ENCODE measurements around the gene RPUSD1.
"Not testable (repeated sequence)": the region's sequence is repeated elsewhere in the genome, so short reads cannot be mapped to it uniquely, and the experiment has no call there.

RPUSD1 gene, protein sequence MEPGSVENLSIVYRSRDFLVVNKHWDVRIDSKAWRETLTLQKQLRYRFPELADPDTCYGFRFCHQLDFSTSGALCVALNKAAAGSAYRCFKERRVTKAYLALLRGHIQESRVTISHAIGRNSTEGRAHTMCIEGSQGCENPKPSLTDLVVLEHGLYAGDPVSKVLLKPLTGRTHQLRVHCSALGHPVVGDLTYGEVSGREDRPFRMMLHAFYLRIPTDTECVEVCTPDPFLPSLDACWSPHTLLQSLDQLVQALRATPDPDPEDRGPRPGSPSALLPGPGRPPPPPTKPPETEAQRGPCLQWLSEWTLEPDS

DNA sequence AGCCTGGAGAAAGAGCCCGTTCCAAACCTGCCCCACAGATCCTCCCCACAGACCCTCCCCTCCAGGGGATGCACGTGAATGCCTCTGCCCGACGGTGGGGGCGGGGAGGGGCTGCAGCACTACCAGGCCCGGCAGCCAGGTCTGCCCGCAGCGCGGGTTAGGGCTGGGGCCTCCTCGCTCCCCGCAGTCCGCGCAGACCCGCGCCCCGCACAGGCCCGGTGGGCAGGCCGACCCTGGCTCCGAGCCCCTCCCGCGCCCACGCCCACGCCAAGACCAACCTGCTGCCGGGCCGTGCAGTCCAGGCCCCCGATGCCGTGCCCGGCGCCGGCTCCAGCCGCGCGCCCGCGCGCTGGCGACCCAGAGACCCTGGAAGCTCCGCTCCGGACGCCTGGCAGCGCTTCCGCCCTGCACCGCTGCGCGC is at the start of gene RPUSD1:
Gene RPUSD1, minus strand, starts transcription at position 404 of the 421 bp plus-strand sequence. CDS start 644 bp downstream, outside the sequence.
- DNase-seq, result no peak

DNA sequence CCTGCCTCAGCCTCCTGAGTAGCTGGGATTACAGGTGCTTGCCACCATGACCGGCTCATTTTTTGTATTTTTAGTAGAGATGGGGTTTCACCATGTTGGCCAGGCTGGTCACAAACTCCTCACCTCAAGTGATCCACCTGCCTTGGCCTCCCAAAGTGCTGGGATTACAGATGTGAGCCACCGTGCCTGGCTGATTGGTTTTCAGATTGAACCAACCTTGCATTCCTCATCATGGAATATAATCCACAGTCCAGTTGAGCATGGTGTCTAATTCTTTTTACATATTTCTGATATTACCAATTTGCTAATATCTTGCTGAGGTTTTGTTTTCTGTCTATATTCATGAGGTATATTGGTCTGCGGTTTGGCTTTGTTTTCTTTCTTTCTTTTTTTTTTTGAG is 48.6 kb upstream of the RPUSD1 start:
- not testable (repeated sequence) for DNase-seq

DNA sequence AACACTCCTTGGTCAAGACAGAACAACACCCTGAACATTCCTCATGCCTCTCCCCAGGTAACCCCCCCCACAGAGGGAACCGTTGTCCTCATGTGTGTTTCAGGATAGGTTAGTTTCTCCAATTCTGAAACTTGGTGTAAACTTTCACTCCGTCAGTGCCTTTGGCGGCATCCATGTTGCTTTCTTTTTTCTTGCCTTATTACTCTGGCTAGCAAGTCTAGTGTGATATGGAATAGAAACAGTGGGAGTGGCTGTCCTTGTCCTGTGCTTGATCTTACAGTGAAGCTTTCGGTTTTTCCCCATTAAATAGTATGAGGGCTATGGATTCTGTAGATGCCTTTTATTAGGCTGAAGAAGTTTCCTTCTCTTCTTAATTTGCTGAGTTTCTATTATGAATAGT is 48.0 kb upstream of the RPUSD1 start:
- DNase-seq, result no peak

DNA sequence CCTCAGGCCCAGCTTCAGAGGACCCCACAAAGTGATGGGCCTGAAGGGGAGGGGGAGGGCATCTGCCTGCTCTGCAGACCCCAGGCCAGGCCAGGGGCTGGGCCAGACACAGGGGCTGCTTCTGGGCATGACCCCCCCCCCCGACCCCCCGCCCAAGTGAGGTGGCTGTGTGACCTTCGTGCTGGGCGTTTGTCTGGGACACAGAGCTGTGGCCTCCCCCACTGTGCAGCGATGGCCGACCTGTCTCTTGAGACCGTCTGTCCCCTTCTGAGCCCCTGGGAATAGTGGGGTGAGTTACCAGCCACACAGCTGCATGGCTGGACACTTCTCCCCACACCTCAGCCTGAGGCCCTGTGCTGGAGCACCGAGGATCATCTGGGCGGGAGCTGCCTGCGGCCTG is 47.2 kb upstream of the RPUSD1 start:
- DNase-seq, result no peak

DNA sequence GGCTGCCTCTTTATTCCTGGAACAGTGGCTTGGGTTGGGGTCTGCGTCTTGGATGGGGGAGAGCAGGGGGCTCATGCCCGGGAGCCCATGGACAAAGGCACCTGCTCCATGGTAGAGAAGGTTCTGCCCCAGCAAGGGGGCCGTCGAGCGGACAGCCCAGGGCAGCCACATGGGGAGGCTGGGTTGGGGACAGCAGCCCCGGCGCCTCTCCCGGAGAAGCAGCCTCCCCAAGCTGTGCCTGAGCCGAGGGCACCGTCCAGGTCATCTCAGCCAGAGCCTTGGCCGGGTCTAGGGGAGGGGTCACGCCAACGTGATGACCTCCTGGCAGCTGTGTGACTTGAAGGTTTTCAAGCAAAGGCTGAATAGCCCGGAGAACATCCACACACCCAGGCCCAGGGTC is 45.2 kb upstream of the RPUSD1 start:
- DNase-seq, result no peak

DNA sequence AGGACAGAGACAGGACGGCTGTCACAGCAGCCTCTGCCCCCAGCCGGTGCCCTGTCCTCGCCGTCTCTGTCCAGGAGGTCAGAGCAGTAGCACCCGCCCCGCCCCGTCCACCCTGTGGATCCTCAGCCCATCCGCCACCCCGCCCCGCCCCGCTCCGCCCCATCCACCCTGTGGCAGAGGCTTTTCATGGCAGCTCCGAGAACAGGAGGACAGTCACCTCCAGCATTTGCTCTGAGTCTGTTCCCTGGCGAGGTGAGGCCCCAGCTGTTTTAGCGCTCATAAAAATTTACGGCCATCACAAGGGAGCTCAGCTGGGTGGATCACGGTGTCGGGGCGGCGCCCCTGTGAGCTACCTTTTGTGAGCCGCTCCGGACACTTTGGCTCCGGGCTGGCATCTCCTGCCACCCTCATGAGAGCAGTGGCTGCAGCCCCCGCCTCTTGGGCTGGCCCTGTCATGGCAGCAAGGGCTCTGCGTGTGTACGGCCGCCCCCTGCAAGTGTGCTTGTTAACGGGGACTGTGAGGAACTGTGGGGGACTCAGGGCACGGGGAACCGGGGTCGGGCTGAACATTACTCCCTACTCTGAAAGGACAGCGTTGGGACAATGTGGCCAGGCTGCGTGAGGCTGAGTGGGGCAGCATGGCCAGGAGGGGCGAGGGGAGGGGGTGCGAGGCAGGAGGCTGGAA is 44.6 kb upstream of the RPUSD1 start:
- no peak for DNase-seq

DNA sequence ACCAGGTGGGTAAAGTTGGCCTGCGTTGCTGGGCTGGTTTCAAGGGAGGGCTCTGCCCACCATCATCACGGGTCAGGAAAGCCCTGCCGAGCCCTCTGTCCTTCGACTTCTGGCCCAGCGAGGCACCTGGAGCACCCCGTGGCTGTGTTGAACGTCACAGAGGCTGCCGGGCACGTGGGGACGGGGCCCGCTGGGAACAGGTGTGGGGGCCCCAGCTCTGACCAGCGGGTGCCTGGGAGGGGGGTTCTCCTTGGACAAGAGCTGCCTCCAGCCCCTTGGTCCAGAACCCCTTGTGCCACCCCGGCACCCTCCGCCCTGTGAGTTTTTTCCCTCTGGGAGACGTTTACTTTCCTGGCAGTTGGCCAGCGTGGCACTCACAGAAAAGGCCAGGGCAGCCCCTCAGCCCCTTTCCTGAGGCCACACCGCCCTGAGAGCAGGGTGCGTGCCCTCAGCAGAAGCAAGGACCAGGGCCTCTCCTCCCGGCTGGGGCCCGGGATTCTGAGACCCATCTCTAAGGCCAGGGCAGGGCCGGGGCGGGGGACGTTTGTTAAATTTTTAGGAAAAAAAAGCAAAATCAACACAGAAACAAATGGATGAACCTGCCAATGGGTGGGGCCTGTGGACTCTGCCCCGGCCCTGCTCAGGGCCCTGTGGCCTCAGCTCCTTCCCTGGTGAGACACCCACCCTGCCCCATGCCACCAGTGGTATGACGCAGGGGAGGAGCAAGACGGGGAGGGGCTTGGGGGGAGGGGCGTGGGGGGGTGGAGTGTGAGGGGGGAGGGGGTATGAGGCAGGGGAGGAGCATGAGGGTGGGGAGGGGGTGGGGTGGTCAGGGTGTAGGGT is 43.6 kb upstream of the RPUSD1 start:
- DNase-seq, result no peak

DNA sequence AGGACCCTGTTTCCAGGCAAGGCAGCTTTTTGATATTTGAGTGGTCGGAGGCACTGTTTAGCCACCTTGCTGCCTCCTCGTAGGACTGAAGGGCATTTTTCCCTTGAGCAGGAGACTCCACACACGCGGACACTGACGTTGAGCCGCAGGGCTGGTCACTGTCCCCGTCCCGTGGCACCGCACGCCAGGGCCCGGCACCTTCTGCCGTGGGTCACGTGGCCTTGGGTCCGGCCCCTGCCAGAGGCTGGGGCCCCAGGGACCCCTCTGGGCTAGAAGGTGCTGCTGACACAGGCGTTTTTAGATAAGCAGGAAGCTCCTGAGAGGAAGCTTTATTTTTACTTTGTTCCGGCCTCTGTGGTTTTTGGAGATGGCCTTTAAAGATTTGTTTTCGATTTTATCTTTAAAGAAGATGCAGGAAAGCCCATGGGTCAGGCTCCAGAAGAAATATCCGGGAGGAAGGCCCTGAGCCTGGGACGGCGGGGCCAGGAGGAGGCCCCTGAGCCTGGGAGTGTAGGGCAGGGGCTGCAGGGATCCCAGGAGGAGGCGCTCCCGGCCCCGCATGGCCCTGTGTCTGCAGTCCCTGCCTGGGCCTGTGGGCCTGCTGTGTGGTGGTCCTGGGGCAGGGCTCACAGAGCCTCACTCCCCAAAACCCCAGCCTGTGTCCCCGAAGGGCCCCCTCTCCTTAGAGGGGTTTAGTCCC is 42.8 kb upstream of the RPUSD1 start:
- DNase-seq, result no peak

DNA sequence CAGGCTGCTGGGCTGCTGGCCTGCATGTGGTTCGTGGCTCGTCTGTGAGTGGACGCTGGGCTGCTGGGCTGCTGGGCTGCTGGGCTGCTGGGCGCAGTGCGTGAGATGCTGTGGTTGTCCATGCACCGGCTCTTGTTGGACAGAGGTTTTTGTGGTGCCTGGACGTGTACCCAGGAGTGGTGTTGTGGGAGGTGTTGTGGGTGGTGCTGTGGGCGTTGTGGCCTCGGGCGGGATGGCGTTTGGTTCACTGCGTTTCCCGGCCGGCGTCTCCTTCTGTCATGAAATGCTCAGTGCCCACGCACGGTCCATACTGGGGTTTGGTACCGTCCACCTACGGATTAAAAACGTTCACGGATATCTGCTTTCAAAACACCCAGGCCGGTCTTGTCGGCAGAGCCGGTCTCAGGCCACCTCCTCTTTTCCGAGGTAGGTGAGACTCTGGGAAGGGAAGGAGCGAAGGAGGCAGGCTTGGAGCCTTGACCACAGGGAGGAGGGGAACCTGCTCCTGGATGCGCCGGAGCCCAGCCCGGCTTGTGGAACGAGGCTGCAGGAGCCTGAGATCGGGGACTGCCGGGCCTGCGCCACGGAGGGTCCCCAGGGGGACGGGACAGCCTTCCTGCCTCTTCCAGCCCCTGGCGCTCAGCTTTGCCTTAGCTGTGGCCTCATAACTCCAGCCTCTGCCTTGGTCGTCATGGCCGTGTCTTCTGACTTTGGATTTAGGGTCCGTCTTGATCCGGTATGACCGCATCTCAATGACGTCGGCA is 42.1 kb upstream of the RPUSD1 start:
- DNase-seq, result no peak

DNA sequence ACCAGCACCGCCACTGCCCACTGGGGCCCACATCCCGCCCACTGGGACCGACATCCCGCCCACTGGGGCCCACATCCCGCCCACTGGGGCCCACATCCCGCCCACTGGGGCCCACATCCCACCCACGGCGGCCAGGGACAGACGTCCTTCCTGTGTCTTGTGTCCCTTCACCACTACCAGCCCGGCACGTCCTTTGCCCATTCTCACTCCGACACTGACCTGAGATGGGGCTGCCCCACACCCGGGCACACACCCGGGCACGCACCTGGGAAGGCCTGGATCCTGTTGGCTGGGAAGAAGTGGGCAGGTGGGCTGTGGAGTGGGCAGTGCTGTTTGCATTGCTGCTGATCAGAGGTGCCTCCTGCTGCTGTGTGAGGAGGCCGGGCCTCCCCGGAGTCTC is 40.7 kb upstream of the RPUSD1 start:
- no peak for DNase-seq

DNA sequence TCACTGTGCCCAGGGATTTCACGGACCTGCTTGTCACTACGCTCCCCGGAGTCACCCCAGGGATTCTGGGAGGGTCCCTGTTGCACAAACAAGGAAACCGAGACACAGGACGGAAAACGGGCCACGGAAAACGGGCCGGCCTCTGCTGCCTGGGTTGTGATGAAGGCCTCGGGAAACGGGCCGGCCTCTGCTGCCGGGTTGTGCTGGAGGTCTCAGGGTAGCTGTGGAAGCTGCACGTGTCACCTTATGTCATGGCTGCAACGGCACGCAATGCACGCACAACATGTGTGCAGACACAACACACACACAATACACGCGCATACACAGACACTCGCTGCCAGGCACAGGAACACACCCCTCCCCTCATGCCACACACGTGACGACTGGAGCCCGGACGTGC is 39.3 kb upstream of the RPUSD1 start:
- DNase-seq, result no peak

DNA sequence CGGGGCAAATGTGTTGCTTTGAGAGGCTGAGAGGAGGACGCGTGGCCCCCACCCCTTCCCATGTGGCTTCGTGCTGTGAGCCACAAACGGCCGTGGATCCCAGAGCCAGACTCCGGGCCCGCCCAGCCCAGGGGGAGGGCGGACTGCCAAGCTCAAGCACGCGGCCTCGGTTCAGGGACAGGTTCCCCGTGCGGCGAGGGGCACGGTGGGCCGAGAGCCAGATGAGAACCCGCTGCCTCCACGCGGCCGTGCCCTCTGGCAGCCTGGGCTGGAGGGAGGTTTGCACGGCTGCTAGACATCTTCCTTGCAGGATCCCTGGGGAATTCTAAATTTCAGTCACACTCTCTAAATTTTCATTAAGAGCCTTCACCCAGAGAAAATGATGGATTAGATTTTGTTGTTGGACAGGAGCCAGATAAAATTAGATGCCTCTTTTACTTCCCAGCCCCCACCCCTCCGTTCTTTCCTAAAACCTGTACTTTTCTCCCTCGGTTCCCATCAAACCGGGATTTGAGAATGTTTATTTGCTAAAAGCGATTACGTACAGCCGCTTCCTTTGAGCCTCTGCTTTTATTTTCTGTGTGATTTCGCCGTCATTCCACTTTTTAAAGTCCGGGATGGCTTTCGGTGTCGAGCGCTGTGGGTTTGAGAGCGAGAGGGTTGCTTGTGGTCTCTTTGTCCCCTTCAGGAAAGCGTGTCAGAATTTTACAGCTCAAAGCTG is 37.3 kb upstream of the RPUSD1 start:
- DNase-seq, result peak in 8 of 14 donors; percentile 7 to 42 (median 18)

DNA sequence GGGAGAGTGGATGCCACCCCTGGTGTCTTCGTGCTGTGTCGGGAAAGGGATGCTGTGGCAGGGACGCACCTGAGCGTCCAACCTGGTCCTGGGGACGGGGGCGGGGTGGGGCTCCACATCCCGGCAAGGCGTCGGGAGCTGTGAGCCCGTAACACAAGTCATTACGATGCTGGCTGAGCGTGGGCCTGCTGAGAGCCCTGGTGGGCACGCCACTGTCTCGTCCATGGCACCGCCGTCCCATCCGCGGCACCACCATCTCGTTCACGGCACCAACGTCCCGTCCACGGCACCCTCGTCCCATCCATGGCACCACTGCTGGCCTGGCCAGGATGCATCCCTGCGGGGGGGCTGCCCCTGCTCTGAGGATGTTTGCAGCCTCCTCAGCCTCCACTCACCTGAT is 36.4 kb upstream of the RPUSD1 start:
- DNase-seq, result no peak

DNA sequence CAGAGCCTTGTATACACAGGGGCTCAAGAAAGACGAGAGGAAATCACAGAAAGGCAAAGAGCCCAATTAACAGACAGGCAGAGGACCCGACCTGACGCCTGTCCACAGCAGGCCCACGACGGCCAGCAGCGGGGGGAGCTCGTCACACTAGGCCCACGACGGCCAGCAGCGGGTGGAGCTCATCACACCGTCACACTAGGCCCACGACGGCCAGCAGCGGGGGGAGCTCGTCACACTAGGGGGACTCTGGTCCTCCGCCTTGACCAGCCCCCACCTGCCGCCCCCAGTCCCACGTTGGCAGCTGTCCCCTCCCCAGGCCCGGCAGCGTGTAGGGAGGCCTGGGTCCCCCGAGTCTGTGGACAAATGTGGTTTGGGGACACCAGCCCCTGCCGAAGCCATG is 36.0 kb upstream of the RPUSD1 start:
- DNase-seq, result no peak

DNA sequence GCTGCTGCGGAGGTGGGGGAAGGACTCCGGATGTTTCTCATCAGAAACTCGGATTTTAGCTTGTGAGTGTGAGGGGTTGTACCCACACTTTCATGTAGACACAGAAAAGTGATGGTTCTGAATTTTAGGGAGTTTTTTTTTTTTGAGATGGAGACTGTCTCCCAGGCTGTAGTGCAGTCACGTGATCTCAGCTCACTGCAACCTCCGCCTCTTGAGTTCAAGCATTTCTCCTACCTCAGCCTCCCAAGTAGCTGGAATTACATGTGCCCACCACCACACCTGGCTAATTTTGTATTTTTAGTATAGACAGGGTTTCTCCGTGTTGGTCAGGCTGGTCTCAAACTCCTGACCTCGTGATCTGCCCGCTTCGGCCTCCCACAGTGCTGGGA is 34.7 kb upstream of the RPUSD1 start:
- no peak for DNase-seq

DNA sequence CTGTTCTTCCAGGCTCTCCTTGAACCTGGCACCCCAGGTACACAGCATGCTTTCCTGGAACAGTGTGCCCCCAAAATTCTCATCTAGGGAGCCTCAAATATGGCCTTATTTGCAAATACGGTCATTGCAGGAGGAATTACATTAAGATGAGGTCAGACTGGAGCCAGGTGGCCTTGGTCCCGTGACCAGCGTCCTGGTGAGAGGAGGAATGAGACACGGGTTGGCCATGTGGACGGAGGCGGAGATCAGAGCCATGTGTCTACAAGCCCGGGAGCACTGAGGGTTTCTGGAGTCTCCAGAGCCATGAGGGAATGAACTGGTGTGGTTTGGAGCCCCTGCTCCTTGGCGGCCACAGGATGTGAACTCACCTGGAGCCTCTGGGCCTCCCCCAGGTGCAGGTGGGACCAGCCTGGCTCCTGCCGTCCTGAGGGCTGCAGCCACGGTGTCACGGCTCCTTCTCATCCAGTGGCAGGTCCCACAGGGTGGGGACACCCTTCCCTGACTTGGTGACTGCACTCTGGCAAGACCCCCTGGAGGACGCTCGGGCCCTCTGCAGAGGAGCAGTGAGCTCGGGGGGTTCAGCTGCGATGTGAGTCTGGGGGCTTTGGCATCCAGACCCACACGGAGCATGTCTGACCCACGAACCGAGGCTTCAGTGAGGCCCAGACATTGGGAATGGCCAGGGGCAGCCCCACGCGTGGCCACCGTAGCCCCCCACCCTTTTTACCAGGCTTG is 34.2 kb upstream of the RPUSD1 start:
- no peak for DNase-seq

DNA sequence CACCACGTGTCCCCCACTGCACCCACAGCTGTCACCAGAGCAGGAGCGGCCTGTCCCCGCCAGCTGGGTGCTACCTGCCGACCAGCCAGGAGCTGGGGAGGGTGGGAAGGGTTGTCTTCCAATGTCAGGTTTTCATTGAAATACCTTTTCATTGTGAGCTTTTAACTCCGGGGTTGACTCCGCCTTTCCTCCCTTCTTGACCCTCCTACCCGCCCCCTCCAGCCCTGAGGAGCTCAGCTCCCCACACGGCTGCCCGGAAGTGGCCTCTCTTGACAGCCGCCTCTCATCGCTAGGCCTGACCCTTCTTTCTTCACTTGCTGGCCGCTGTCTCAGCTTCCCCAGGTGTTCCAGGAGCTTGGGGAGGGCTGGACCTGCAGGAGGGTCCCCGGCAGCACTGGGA is 33.6 kb upstream of the RPUSD1 start:
- DNase-seq, result no peak

DNA sequence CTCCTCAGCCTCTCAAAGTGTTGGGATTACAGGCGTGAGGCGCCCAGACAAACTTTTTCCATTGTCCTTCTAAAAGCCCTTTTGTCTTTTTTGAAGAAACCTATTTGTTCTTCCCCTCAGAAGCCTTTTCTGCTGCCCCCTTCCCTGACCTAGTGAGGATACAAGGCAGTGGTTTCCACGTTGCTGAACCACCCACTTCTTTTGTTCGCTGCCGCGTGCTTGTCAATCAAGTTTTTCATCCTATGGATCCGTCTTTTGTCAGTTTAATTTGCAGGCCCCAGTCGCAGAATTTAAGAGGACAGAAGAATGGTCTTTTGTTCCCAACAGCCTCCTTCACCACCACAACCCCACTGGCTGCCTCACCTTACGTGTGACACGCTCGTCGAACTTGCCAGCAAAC is 32.6 kb upstream of the RPUSD1 start:
- DNase-seq, result no peak

DNA sequence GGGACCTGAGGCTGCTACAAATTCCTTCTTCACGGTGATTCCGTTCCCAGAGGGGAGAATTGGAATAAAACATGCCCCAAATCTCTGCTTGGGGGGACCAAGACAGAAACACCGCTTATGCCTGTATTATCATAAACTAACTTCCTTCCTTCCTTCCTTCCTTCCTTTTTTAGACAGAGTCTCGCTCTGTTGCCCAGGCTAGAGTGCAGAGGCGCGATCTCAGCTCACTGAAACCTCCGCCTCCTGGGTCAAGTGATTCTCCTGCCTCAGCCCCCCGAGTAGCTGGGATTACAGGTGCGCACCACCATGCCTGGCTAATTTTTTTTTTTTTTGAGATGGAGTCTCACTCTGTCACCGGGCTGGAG is 31.8 kb upstream of the RPUSD1 start:
- DNase-seq, result not testable (repeated sequence)

DNA sequence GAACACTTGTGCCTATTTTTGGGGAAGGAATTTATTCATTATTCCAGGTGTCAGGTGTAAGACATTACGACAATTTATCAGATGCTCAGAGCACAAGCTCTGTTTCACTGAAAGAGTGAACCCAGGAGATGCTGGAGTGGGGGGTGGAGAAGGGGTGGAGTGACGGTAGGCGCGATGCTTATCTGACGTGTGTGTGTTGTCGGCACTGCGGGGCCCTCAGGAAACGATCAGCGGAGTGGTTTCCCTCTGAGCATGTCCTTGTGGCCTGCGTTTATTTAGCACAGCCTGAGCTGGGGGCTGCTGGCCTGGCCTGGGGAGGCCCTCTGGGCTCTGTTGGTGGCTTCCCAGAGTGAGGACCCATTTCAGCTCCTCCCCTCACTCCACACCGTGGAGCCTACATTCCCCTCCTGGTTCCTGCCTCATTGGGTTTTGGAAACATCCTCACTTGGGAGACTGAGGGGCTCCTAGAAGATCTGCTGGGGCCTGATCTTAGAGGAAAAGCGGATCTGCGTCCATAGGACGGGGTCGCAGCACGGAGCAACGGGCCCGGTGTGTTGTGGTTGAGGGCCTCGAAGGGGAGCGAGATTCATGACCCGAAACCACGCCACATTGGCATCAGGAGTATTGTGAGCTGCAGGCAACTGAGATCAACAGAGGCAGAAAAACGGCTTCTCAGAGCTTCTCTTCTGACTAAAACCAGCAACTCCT is 31.3 kb upstream of the RPUSD1 start:
- DNase-seq, result no peak
